ENCODE results near the gene ZC3H4. TPM values are rescaled to one million over a fixed set of nuclear protein-coding genes. Genes with fewer than 3 reads are reported as not detected.

Gene ZC3H4
- total and polyA plus RNA-seq, 2 donors (not counting 3 experiments of a cell fraction or from before 2014, with no cell fraction given): 6.2 to 63.9 TPM

DNA sequence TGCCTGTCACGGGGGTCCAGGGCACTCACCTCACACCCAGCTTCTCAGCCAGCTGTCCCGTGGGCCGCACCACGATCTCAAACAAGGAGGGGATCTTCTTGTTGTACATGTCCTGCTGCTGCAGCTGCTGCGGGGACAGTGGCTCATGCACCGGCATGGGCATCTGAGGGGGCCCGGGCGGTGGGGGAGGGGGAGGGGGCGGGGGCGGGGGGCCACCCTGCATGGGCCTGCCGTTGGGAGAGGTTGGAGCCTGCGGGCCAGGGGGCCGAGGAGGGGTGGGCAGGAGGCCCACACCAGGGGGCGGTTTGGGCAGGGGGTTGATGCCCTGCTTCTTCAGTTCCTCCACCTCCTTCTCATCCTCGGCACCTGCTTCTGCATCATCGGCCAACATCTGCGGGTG is 41.3 kb downstream of the ZC3H4 start:
- Histone ChIP-seq H4K20me1 (replicated peaks; ENCODE audit: control insufficient read depth, extremely low read depth, insufficient read depth, low read length) (no peaks in the 10 kb centered on the region), H3K9me1 (replicated peaks; ENCODE audit: control insufficient read depth, extremely low read depth, insufficient read depth, low read length) (no peaks in the 10 kb centered on the region), H3K79me2 (ENCODE audit: control insufficient read depth, insufficient read depth, low read length) (peaks cover 8% of the 10 kb centered on the region), H3K27me3 (ENCODE audit: control insufficient read depth in 2 of 2, insufficient read depth in 2 of 2, low read length in 2 of 2) (no peaks in the 10 kb centered on the region), H2AFZ (ENCODE audit: low read depth, low read length) (no peak overlapping the region), H3K4me2 (ENCODE audit: insufficient read depth, low read length) (no peak overlapping the region), H3K9me3 (replicated peaks; ENCODE audit: control insufficient read depth, insufficient read depth, low read length) (no peaks in the 10 kb centered on the region), H3K36me3 (ENCODE audit: control insufficient read depth in 2 of 2, extremely low read depth in 1 of 2, insufficient read depth in 2 of 2, low read length in 2 of 2) (peaks cover 11 to 53% of the 10 kb centered on the region in 2 experiments), H3K4me1 (ENCODE audit: control insufficient read depth, extremely low read depth, insufficient read depth, low read length) (no peaks in the 10 kb centered on the region), H3K27ac (ENCODE audit: insufficient read depth, low read depth, low read length) (no peak overlapping the region), H3K9ac (replicated peaks; ENCODE audit: extremely low read depth, insufficient read depth, low read length) (no peak overlapping the region), H3K4me3 (replicated peaks in 1 of 3; ENCODE audit: insufficient read depth in 1 of 3, low read depth in 1 of 3, low read length in 3 of 3) (no peak overlapping the region)
- ChIA-PET CTCF (no interaction called here), POLR2A (no interaction called here)
- dilution Hi-C loops (cut with MboI; ENCODE audit: extremely low pct_ligation_motif_present, low sequenced_read_pairs): no loop called here
- DNase-seq (ENCODE audit: low read depth, low spot score): no peak
- TF ChIP-seq JUN (IDR thresholded peaks at IDR 0.05; ENCODE audit: borderline replicate concordance, insufficient read depth, insufficient read length, low read depth): no peak
- TF ChIP-seq, protein P1, sequence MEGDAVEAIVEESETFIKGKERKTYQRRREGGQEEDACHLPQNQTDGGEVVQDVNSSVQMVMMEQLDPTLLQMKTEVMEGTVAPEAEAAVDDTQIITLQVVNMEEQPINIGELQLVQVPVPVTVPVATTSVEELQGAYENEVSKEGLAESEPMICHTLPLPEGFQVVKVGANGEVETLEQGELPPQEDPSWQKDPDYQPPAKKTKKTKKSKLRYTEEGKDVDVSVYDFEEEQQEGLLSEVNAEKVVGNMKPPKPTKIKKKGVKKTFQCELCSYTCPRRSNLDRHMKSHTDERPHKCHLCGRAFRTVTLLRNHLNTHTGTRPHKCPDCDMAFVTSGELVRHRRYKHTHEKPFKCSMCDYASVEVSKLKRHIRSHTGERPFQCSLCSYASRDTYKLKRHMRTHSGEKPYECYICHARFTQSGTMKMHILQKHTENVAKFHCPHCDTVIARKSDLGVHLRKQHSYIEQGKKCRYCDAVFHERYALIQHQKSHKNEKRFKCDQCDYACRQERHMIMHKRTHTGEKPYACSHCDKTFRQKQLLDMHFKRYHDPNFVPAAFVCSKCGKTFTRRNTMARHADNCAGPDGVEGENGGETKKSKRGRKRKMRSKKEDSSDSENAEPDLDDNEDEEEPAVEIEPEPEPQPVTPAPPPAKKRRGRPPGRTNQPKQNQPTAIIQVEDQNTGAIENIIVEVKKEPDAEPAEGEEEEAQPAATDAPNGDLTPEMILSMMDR (IDR thresholded peaks at IDR 0.05; ENCODE audit: extremely low read depth in 1 of 2, insufficient read depth in 1 of 2, low read depth in 1 of 2, low read length in 2 of 2): no peak
- no peak for TF ChIP-seq POLR2A (IDR thresholded peaks at IDR 0.05; ENCODE audit: low read depth, low read length)
- TF ChIP-seq FOS (IDR thresholded peaks at IDR 0.05; ENCODE audit: borderline replicate concordance, insufficient read depth, low read length): no peak
- TF ChIP-seq, protein P2, sequence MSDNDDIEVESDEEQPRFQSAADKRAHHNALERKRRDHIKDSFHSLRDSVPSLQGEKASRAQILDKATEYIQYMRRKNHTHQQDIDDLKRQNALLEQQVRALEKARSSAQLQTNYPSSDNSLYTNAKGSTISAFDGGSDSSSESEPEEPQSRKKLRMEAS (IDR thresholded peaks at IDR 0.05; ENCODE audit: insufficient read depth, insufficient read length): no peak
- TF ChIP-seq MYC (IDR thresholded peaks at IDR 0.05; ENCODE audit: low read depth, low read length): no peak
- no peak for TF ChIP-seq POLR2AphosphoS5 (IDR thresholded peaks at IDR 0.05; ENCODE audit: insufficient read depth, low read depth, low read length)
- TF ChIP-seq GATA2 (IDR thresholded peaks at IDR 0.05; ENCODE audit: insufficient read depth, insufficient read length, low read depth, low read length): no peak
- TF ChIP-seq EZH2 (IDR thresholded peaks at IDR 0.05; ENCODE audit: borderline replicate concordance, low read depth, low read length, severe bottlenecking): no peak
- BruUV-seq (replicated peaks): no TSS peak
- FAIRE-seq: no peak
- intact Hi-C loops (cut with micrococcal nuclease): no loop called here
